Activated CD4-positive, alpha-beta memory T cell treated with anti-CD3 and anti-CD28 coated beads for 36 hours (primary cell): ENCODE measurements around the gene CREB3L2. TPM values are rescaled to one million over a fixed set of nuclear protein-coding genes. Genes with fewer than 3 reads are reported as not detected.

Experiments used
- CTCF ChIA-PET: fragments of 350-600 bp; sonication (Branson Sonifier 250); formaldehyde crosslinking; loops from one replicate; lab custom pipeline; 2021; ENCODE audit warnings: antibody characterized with exemption, inconsistent platforms; lab: Charles Lee
- POLR2A ChIA-PET: fragments of 350-600 bp; sonication (Branson Sonifier 250); formaldehyde crosslinking; loops from one replicate; lab custom pipeline; 2021; ENCODE audit warnings: antibody characterized with exemption; lab: Charles Lee
- DNase-seq: peaks from one replicate; pipeline ENCODE4 v3.0.0-alpha.2; 2020
- H3K27ac Mint-ChIP-seq: one replicate; pipeline ENCODE4 v1.8.0; 2021; ENCODE audit warnings: mixed read lengths
- H3K27me3 Mint-ChIP-seq: one replicate; pipeline ENCODE4 v1.8.0; 2021; ENCODE audit warnings: mixed read lengths
- H3K36me3 Mint-ChIP-seq: one replicate; pipeline ENCODE4 v1.8.0; 2021; ENCODE audit warnings: mixed read lengths
- H3K4me1 Mint-ChIP-seq: one replicate; pipeline ENCODE4 v1.8.0; 2021; ENCODE audit warnings: low read depth, mixed read lengths
- H3K4me3 Mint-ChIP-seq: one replicate; pipeline ENCODE4 v1.8.0; 2021; ENCODE audit warnings: mild to moderate bottlenecking, mixed read lengths
- H3K9me3 Mint-ChIP-seq: one replicate; pipeline ENCODE4 v1.8.0; 2021; ENCODE audit warnings: mixed read lengths
- intact Hi-C: fragments of 100-400 bp; cut with micrococcal nuclease; formaldehyde crosslinking; loops from one replicate; pipeline ENCODE4 v1.15.1; 2023
- total RNA-seq, 2 experiments: library from RNA; stranded (reverse); gene quantifications; one replicate each; pipeline ENCODE4 v1.2.3, GENCODE V29; 2021

Gene CREB3L2
- total RNA-seq, 2 experiments from 2014 or later = 36.1 to 39.4 TPM

DNA sequence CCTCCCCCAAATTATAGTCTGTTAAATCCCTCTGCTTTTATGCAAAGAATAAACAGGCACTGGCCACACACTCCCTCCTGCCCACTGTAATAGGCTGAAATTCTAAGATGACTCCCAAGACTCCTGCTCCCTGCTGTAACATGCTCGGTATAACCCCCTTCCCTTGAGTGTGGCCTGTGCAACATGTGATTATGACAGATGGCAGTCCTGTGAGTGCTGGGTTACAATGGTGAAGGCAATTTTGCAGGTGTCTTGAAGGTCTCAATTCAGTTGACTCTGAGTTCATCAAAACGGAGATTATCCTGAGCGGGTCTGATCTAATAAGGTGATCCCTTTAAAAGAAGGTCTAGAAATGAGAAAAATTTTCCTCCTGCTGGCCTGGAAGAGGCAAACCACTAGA, 55.9 kb downstream of the CREB3L2 start:
- H3K27ac Mint-ChIP-seq = no peak overlapping the region
- H3K27me3 Mint-ChIP-seq = no peaks in the 10 kb centered on the region
- no peak overlapping the region for H3K4me3 Mint-ChIP-seq
- intact Hi-C loops = no loop called here
- ChIA-PET CTCF (no interaction called here), POLR2A (no interaction called here)
- peaks cover 23% of the 10 kb centered on the region for H3K4me1 Mint-ChIP-seq
- no peak for DNase-seq
- no peaks in the 10 kb centered on the region for H3K9me3 Mint-ChIP-seq
- no peaks in the 10 kb centered on the region for H3K36me3 Mint-ChIP-seq

DNA sequence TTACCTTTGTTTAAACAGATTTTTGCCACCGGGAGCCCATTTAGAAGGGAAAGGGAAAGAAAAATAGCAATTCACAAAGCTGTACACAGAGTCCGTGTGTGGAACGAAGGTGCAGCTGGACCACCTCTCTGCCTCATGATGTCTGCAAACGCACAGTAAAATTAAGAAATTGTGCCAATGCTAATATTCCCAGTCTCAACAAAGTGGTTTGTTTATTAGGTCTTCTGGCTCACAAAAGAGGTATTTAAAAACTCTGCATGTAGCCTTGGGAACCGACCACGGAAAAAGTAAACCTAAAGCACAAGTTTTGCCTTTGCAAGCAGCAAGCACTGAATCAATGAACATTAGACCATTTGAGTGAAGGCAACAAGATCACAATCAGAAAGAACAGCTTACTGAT, 57.7 kb downstream of the CREB3L2 start:
- no peaks in the 10 kb centered on the region for H3K27me3 Mint-ChIP-seq
- H3K9me3 Mint-ChIP-seq = no peaks in the 10 kb centered on the region
- ChIA-PET CTCF (no interaction called here), POLR2A (no interaction called here)
- no peak for DNase-seq
- H3K36me3 Mint-ChIP-seq = no peaks in the 10 kb centered on the region
- H3K27ac Mint-ChIP-seq = no peak overlapping the region
- H3K4me1 Mint-ChIP-seq = peaks cover 8% of the 10 kb centered on the region
- intact Hi-C loops = no loop called here
- no peak overlapping the region for H3K4me3 Mint-ChIP-seq

DNA sequence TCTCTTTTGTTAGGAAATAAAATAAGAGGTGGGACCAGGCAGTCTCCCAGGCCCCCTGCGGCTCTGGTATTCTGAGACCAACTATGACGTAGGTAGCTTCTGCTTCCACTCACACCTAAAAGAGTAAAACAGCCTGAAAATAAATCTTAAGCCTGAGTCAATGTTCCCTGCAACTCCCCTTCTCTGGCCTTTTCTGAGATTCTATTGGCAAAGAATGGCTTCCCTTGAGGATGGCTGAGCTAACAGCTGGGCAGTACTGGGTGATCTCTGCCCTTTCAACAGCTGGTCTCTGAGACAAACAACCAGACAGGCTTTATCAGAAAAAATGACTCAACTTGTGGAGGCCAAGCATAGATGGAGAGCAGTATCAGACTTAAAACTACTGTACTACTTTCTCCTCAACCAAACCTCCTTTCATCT, 58.7 kb downstream of the CREB3L2 start:
- no peak for DNase-seq
- Mint-ChIP-seq H3K27ac (no peak overlapping the region), H3K9me3 (no peaks in the 10 kb centered on the region), H3K27me3 (no peaks in the 10 kb centered on the region), H3K4me1 (peaks cover 8% of the 10 kb centered on the region), H3K36me3 (no peaks in the 10 kb centered on the region), H3K4me3 (no peak overlapping the region)
- POLR2A ChIA-PET = no interaction called here
- intact Hi-C loops = no loop called here
- CTCF ChIA-PET = no interaction called here

DNA sequence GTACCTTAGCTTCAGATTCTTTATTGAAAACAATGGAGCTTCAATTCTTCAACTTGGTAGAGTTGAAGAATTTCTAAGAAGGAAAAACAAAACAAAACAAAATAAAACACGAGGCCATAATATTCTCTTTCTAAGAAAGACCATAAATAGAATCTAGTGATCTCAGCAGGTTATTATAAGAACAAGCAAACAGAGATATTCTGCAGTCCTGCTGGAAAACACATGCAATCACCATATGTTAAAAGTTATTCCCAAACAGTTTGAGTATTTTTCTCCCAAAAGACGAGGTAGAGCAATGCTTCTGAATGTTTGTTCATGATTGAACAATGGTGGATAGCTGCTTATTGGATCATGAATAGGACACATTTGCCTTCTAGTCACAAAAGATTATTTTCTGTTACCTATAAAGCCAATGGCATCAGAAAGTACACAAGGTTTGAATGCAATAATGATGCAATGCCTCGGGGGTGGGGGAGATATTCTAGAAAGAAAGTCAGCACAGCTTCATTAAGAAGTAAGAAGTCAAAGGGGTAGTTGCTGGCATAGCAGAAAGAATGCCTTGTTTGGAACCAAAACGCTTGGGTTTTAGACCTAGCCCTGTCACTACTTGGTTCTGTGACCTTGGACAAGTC, 59.3 kb downstream of the CREB3L2 start:
- Mint-ChIP-seq H3K27ac (no peak overlapping the region), H3K9me3 (no peaks in the 10 kb centered on the region), H3K4me3 (no peak overlapping the region), H3K36me3 (no peaks in the 10 kb centered on the region), H3K4me1 (peaks cover 8% of the 10 kb centered on the region), H3K27me3 (no peaks in the 10 kb centered on the region)
- CTCF ChIA-PET = interaction anchor here (0.7 to 0.9 kb wide), 2 partner anchors 10 to 336 kb away, joined by 3 to 4 read pairs; no protein-coding TSS in a partner anchor
- POLR2A ChIA-PET = no interaction called here
- intact Hi-C loops = no loop called here
- no peak for DNase-seq

DNA sequence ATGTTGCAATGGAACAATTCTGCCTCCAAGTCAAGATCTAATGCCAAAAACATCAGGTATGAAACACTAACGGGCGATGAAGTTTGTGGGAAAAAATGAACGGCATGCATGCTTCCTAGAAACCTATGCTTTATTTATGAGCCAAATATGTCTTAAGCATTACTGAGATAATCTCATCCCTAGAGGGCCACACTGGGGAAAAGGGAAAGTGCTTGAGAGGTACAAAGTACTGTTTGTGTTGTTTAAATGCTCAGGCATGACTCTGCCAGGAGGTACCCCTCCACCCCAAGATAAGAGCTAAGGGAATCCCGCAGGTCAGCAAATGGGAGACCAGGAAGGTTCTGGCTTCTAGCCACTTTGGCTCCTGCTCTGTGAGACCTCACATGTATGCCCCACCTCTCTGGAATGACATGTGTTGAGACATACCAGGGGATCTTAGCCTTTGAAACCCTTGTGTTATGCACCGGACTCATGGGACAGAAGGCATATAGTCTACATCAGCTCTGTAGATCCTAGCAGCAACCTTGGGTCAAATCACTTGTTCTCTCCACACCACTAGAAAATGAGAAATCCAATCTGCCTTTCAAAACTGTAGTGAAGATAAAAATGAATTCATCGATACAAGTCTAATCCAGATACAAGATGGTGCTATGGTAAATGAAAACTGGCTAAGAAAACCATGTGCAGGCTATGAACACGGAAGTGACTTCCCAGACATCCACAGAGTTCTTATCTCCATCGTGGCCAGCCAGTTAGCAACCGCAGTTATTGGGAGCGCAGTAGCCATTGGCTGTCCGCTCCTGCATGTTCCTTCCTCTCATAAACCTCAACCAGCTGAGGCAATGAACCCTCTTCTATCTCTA, 61.0 kb downstream of the CREB3L2 start:
- H3K4me1 Mint-ChIP-seq = peaks cover 15% of the 10 kb centered on the region
- no peaks in the 10 kb centered on the region for H3K9me3 Mint-ChIP-seq
- no peaks in the 10 kb centered on the region for H3K27me3 Mint-ChIP-seq
- ChIA-PET POLR2A (no interaction called here), CTCF (no interaction called here)
- no peak overlapping the region for H3K4me3 Mint-ChIP-seq
- H3K27ac Mint-ChIP-seq = no peak overlapping the region
- intact Hi-C loops = no loop called here
- H3K36me3 Mint-ChIP-seq = no peaks in the 10 kb centered on the region
- DNase-seq = no peak

DNA sequence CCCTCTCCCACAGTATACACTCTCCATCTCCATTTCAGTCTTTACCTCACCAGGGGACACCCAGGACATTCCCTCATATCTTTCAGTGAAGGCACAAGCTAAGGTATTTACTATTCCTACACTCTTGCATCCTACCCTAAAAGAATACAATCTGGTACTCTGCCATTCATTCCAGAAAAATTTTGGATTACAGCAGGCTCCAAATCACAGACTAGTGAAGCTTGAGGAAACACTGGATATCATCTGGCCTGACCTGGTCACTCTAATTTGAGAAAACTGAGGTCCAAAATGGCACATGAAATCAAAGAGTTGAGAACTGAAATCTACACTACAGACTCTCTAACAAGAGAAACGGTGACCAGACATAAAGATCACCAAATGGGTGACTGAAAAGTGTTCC, 61.7 kb downstream of the CREB3L2 start:
- Mint-ChIP-seq H3K27me3 (no peaks in the 10 kb centered on the region), H3K36me3 (no peaks in the 10 kb centered on the region), H3K27ac (no peak overlapping the region), H3K9me3 (no peaks in the 10 kb centered on the region), H3K4me3 (no peak overlapping the region), H3K4me1 (peaks cover 21% of the 10 kb centered on the region)
- intact Hi-C loops = no loop called here
- DNase-seq = no peak
- CTCF ChIA-PET = no interaction called here
- POLR2A ChIA-PET = no interaction called here

DNA sequence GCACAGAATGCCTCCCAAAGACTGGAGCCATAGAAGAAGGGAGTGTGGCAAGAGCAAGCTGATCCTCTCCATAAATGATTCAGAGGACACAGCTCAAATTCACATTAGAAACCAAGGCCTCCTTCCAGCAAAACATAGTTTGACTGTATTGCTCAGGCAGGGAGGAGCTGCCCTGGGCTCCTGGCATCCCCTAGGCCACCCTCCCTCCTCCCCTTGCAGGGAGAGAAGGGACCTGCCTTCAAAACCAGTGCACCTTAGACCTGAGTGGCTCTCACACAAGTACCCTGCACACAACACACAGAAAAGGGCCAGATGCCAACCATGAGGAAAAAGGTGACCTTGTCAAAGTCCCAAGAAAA, 64.7 kb downstream of the CREB3L2 start:
- ChIA-PET CTCF (interaction anchor here (1.4 to 1.6 kb wide), 2 partner anchors 33 to 65 kb away, joined by 3 to 8 read pairs; partner anchors contain the start of gene CREB3L2), POLR2A (no interaction called here)
- Mint-ChIP-seq H3K36me3 (peaks cover 5% of the 10 kb centered on the region), H3K4me3 (no peak overlapping the region), H3K27me3 (no peaks in the 10 kb centered on the region), H3K27ac (no peak overlapping the region), H3K9me3 (no peaks in the 10 kb centered on the region), H3K4me1 (peaks cover 40% of the 10 kb centered on the region)
- no peak for DNase-seq
- intact Hi-C loops = no loop called here

DNA sequence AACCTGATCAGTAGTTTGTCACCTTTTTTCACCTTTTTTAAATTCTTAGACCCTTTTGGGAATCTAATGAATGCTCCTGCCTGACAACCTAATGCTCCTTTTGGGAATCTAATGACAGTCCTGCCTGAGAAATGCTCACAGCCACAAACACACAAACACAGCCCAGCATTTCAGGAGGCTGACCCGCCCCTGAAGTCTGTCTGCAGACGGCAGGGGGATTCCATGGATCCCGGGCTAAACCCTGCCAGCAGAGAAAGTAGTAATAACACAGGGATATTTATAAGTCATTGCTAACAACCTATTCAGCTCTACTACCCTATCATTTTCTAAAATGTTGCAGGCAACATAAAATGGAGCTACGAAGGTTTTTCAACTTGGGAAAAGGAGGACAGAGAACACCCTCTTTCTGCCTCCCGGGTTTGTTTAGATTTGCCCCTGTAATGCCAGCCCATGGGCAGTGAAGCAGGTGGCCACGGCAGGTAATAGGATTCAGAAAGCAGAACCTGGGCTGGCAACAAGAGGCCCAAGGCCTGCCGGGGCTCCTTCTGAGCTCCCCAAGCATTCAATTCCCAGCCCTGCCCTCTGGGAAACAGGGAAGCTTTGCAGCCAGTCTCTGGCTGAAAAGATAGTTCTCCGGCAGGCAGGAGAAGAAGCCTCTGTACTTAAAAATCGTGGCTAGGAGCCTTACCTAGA, 65.2 kb downstream of the CREB3L2 start:
- Mint-ChIP-seq H3K4me1 (peaks cover 45% of the 10 kb centered on the region), H3K27ac (no peak overlapping the region), H3K9me3 (no peaks in the 10 kb centered on the region), H3K4me3 (no peak overlapping the region), H3K27me3 (no peaks in the 10 kb centered on the region), H3K36me3 (peaks cover 6% of the 10 kb centered on the region)
- intact Hi-C loops = no loop called here
- CTCF ChIA-PET = interaction anchor here (1.2 to 1.6 kb wide), 3 partner anchors 33 to 72 kb away, joined by 3 to 8 read pairs (median 4); partner anchors contain the start of gene CREB3L2
- POLR2A ChIA-PET = no interaction called here
- no peak for DNase-seq

DNA sequence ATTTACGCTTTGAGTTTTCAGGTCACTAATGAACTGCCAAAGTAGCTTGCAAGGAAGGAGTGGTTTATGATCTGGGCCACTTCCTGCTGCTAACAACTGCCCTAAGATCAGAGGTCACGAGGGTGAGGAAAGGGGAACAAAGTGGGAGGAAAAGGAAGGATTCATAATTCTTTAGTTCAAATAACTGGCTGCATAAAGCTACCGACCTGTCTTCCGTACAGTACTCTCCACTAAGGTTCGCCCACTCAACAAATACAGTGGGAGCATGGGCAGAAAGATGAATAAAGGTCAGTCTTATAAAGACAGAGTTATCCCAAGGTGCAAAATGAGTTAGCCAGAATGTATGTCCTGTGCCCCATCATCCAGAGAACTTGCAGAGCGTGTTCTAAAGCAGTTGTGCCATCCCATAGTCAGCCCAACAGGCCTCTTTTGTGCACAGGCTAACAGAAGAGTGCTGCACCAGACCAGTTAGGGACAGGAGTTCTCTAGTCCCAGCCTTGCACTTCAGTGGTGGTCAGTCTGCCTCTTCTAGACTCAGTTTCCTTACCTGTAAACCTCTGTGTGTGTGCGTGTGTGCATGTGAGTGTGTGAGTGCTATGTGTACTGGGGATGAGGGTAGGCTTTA, 65.9 kb downstream of the CREB3L2 start:
- Mint-ChIP-seq H3K36me3 (peaks cover 6% of the 10 kb centered on the region), H3K4me1 (peaks cover 45% of the 10 kb centered on the region), H3K4me3 (peak overlapping the region; percentile 33), H3K27ac (peak overlapping the region; percentile 63), H3K27me3 (no peaks in the 10 kb centered on the region), H3K9me3 (no peaks in the 10 kb centered on the region)
- CTCF ChIA-PET = interaction anchor here (1.2 to 1.4 kb wide), 2 partner anchors 32 to 73 kb away, joined by 3 to 4 read pairs; no protein-coding TSS in a partner anchor
- DNase-seq = no peak
- intact Hi-C loops = loop anchor here (1.0 to 2.0 kb wide), 4 partner anchors 13 to 66 kb away; partner anchors contain the start of gene CREB3L2
- POLR2A ChIA-PET = no interaction called here

DNA sequence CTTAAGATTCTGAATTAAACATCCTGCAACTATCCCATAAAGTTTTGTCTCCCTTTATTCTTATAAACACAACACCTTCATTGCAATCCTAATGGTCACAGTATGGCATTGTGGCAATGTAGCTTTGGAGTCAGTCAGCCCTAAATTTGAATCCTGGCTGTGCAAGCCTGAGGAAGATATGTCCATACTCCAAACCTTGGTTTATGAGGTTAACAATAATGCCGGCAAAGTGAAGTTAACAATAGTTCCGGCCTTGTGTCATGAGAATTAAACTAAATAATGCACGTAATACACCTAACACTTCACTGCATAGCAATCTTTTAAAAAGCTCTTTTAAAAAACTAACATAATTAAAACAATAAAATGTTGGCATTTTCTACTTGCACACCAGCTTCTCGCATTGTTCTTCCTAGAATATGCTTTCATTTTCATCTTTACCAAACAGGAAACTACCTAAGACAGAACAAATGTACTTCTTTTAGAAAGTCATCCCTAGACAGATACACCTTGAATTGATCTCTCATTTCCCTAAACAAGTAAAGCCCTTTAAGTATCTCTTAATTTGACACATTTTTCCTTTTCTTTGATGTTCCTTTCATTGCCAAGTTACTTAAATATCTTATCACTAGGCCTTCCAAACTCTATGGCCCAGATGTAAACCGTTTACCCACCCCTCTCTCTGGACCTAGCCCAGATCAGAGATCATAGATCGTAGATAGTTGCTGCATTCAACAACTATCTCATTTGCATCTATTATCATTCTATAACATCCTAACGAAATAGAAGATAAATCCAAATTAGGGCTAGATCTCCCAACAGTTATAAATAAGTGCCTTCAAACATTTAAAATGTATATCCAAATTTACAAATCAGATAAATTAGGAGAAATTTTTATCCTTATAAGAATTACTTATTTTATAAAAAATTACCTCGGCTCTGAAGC, 66.7 kb downstream of the CREB3L2 start:
- CTCF ChIA-PET = interaction anchor here (0.6 to 1.3 kb wide), 4 partner anchors 10 to 74 kb away, joined by 3 to 5 read pairs (median 4); no protein-coding TSS in a partner anchor
- POLR2A ChIA-PET = interaction anchor here (1.3 kb wide), 1 partner anchor 66 kb away, joined by 3 read pairs; no protein-coding TSS in a partner anchor
- no peaks in the 10 kb centered on the region for H3K27me3 Mint-ChIP-seq
- H3K4me3 Mint-ChIP-seq = peak overlapping the region; percentile 65
- peaks cover 53% of the 10 kb centered on the region for H3K4me1 Mint-ChIP-seq
- intact Hi-C loops = loop anchor here (1.0 to 5.0 kb wide), 5 partner anchors 12 to 942 kb away; partner anchors contain the start of gene CREB3L2
- peaks cover 6% of the 10 kb centered on the region for H3K36me3 Mint-ChIP-seq
- H3K9me3 Mint-ChIP-seq = no peaks in the 10 kb centered on the region
- H3K27ac Mint-ChIP-seq = peak overlapping the region; percentile 84
- DNase-seq = no peak
